NCI-H1092 treated with DMSO at 0.1 percent for 48 hours (cell line): Measurements from ENCODE around the gene CGGBP1.

Experiments
- DNase-seq: peaks from one replicate; lab custom pipeline; 2025; lab: John Stamatoyannopoulos, UW

Gene CGGBP1, protein sequence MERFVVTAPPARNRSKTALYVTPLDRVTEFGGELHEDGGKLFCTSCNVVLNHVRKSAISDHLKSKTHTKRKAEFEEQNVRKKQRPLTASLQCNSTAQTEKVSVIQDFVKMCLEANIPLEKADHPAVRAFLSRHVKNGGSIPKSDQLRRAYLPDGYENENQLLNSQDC

DNA sequence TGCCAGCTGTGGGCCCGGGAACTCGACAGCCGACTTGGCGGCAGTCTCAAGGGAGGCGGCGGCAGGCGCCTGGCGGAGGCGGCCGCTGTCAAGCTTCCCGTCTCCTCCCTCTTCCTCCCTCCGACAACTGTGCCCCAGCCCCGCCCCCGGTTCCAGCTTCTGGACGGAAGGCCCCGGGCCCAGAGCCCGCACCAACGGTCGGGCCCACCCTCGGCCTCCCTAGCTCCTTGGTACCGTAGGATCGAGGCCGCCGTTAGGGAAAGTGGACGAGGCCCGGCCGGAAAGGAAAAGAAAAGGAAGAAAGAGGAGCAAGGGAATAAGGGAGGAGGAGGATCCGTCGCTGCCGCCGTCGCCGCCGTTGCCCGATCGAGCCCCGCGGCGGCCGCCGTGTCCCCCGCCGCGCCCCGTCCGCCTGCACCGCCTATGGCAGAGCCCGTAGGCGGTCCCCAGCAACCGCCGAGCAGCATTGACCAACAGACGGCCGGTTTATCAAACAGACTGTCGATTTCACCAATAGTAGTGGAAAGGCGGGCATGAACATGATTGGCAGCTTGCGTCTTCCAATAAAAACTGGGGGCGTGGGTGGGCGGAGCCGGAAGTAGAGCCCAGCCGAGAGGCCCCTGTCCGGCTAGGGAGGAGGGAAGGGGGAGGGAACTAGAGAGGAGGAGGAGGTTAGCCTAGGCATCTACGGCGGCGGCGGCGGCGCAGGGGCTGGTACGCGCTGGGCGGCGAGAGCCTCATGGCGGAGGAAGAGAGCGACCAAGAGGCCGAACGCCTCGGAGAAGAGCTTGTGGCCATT, at the start of gene CGGBP1, which contains the start of gene ZNF654:
Gene CGGBP1 (minus strand): TSS at position 425 of the 799 bp plus-strand sequence. CDS start 3,029 bp downstream, outside the sequence.
Gene ZNF654 (plus strand): TSS at position 675 of the 799 bp plus-strand sequence. CDS start 65 bp downstream, at position 740.
- DNase-seq, result peak; percentile 99

DNA sequence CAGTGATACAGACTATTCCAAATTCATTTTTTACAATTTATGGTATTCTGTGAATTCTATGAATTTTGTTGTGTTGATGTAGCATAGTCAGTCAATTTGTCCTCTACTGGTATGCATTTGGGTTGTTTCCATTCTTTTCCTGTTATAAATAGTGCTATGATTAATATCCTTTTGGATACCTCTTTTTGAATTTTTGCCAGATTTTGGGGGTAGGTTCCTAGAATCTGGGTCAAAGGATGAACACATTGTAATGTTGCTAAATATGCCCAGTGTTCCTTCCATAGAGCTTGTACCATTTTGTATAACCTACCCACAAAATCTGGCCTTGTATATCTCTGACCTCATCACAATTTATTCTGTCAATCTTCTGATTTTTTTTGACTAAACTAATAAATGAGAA, 46.5 kb upstream of the CGGBP1 start:
- DNase-seq, result no peak

DNA sequence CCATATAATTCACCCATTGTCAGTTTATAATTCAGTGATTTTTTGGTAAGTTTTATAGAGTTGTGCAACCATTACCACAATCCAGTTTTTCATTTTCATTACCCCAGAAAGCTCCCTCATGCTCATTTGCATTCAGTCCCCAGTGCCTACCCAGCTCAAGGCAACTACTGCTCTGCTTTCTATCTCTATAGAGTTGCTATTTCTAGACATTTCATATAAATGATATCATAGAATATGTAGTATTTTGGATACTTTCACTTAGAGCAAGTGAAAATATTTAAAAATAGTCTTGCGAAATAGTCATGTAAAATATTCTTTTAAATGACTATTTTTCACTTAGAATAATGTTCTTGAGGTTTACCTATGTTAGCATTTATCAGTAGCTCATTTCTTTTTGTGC, 42.3 kb upstream of the CGGBP1 start:
- no peak for DNase-seq

DNA sequence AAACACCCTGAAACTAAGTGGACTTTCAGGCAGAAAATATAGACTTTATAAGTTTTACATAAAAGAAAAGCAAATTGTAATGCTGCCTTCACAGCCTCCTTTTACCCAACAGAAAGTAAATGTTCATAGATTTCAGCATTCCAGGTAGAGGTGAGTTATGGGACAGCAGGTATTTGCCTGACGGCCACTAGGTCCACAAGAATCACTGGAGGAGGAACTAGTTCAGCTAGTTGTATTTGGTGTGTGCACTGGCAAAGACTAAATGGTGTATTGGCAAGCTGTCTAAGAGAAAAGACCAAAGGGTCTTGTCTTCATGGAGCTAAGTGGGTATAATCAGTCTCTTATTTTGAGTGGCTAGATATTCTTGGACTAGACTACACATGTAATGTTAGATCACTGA, 34.5 kb upstream of the CGGBP1 start:
- DNase-seq, result no peak

DNA sequence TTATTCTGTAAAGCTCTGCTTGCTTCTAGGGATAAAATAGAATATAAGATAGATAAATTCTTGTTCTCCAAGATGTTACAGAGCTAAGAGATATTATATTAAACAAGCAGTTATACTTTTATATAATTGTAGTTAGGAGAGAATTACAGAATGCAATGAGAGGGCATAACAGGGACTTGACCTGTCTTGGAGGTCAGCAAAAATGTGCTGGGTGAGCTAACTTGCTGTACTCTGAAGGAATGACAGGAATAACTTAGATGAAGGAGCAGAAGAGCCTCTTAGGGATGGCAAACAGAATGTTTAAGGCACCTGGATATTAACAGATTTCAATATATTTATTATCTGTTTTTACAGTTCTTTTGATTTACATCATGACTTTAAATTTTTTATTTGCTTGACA, 33.5 kb upstream of the CGGBP1 start:
- no peak for DNase-seq

DNA sequence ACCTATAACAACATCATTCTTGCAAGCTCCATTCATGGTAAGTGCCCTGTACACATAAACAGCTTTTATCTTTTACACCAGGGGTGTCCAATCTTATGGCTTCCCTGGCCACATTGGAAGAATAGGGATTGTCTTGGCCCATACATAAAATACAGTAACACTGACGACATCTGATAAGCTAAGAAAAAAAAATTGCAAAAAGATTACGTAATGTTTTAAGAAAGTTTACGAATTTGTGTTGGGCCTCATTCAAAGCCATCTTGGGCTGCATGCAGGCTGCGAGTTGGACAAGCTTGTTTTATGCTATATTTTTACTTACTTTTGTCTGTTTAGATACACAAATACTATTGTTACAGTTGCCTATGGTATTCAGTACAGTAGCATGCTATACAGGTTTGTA, 31.9 kb upstream of the CGGBP1 start:
- DNase-seq, result no peak

DNA sequence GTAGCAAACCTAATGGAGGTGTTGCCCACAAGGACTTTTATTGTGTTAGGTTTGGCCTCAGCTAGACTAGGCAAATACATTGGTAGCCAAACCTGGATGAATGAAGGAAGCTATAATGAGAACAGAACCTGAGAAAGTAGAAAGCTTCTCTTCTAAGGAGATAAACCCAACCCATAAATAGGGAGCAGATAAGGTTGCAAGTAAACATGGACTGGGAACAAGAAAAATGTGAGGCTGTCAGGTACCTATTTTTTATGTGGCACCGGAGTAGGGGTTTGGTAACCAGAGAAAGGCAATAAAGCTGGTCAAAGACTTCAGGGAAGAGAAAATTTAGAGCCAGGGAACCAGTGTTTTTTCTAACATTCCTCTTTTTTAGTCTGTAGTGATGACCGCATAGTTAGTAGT, 25.3 kb upstream of the CGGBP1 start:
- no peak for DNase-seq

DNA sequence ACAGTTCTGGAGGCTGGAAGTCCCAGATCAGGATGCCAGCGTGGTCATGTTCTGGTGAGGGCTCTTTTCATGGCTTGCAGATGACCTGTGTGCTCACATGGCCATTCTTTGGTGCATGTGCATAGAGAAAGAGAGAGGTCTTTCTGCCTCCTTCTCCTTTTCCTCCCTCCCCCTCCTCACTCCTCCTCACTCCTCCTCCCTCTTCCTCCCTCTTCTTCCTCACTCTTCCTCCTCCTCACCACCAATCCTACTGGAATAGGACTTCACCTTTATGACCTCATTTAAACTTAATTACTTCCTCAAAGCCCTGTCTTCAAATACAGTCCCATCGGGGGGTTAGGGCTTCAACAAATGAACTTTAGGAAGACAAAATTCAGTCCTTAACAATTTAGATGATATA, 24.0 kb upstream of the CGGBP1 start:
- no peak for DNase-seq

DNA sequence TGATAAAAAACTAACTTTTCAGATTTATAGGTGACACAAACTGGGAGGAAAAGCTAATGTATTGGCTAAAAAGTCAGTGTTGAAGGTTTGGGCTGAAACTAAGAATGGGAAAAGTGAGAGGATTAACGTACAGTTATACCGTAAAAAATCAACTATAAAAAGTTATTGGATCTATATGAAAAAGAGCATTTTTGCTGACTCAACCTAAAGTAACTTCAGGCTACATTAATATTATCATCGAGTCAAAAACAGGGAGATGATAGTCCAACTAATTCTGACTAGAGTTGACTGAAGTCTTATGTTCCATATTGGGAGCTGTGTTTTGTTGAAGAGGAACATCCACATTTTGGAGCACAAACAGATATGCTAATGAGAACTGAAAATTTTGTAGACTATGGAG, 20.1 kb upstream of the CGGBP1 start:
- DNase-seq, result no peak

DNA sequence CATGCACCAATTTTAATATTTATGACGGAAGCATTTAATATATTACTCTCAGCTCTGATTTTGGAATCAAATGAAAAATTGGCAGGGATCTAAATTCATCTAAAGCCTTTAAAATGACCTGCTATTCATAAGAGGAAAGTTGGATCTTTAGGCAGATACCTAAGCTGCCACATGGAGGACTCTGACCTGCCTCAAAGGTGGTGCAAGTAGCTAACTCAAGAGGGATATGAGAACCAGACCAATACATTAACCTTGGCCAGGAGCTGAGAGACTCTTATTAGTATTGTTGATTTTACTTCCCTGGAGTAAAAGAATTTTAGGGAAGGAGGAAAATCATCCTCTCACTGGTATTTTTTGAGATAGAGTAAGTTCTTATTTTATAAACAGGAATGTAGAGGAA, 17.9 kb upstream of the CGGBP1 start:
- DNase-seq, result no peak

DNA sequence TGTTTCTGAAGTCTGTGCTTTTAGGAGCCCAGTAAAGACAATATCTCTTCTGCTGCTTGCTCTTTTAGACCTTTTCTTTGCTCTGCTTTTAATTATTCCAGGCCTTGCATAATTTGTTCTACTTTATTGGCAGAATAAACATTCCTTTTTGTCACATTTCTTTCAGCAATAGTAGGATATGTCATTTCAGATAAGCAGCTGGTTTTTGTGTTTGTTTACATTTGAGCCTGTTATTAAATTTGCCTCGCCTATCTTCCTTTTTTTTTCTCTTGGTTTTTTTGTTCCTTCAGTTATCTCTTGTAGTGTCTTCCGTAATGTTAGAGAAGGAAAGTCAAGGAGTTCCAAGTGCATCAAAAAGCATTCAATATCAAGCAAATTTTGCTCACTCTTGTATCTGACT, 16.7 kb upstream of the CGGBP1 start:
- DNase-seq, result no peak

DNA sequence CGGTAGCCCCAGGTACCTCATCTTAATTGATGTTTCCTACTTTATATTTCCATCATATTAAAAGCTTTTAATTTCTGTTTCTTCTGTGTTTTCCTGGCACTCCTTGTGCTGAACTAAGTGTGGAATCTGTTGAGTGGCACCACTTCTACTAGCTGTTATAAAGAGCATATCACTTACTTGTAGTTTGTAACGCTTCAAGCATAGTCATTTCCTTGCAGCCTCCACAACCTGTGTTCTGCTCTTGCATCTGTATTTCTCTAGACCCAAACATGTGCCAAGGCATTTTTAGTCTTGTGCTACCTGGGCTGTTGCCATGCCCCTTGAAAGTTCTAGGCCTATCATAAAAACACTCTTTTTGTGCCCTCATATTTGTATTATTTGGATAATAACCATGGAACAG, 16.3 kb upstream of the CGGBP1 start:
- no peak for DNase-seq

DNA sequence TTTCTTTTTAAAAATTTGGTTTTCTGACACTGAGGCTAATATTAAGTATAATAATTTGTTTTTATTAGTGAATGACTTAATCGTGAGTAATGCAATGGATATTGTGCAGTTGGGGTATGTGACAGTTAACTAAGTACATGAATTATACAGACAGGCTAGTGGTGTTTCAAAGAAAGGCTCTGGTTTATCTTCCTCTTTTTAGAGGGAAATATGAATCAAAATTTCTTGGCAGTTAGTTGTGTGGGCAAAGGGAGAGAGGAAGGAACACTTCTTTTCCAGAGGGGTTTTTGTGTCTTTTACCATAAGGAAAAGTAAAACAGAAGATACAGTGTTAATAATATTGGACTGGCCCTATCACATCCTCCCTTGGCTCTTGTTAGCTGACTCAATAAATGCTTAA, 2.9 kb upstream of the CGGBP1 start:
- DNase-seq, result no peak

DNA sequence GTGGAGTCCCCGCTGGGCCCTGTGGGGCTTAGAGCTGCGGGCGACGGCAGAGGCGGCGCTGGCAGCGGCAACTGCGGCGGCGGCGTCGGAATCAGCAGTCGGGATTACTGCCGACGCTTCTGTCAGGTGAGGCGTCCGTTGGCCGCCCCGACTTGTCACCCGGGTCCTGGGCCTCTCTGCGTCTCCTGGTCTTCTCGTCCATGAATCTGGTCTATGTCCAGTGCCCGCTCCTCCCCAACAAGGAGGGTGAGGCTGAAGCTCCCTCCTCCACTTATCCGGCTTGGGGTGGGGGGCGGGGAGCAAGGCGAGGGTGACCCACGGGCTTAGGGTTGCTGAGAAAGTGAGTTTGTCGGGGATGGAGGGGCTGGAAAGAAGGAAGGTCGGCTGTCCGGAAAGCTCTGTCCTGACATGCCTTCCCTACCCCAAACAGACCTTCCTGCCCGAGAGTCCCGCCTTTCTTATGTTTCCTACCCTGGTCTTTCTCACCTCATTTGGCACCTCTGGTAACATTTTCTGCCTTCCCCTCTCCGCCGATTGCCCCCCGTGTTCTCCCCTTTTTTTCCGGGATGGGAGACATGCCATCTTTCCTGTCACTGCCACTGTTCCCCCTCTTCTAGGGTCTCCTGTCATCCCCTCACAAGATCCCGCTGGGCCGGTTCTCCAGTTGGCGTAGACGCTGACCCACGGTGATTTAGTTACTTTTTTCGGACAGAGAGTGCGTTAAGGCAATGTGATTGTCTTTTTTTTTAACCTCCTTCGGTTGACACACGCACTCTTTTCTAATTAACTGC, 770 bp upstream of the CGGBP1 start:
- peak; percentile 56 for DNase-seq

DNA sequence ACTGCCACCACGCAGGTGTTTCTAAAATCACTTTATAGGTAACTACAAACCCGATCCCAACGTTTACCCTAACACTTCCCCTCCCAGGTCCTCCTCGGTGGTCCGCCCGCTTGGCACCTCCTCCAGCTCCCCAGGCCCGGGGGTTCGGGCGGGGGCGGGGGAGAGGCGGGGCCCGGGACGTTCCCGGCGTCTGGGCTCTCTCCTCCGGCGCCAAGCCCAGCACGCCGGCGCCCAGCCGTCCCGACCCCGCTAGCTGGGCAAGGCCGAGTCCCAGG, 562 bp downstream of the CGGBP1 start:
- peak; percentile 46 for DNase-seq

DNA sequence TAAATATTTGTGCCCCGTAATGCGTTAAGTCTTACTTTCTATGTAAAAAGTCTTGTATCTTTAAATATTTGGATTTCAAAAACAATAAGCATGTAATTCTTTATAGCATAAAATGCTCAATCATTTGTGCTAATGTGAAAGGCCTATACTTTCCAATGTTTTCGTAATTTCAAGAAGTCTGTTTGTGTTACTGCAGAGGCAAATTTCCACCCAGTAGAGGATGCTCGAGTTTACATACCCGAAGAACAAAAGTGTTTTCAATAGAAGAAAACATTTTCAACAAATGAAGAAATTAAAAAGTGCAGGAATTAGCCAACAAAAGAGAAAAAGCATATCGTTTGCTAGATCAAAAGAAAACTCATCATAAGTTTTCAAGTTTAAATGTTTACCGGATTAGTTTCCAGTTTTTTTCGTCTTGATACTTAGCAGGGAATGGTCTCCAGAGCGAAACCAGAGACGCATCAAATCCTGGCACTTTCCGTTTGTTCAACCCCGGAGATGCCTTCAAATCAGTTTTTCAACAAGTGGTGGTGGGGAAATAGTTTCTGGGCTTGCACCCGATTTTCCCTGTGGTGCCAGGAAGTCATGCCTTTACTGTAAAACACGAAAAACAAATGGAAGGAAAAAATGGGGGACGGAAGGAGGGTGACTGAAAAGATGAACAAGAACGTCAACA, 1.0 kb downstream of the CGGBP1 start:
- DNase-seq, result no peak

DNA sequence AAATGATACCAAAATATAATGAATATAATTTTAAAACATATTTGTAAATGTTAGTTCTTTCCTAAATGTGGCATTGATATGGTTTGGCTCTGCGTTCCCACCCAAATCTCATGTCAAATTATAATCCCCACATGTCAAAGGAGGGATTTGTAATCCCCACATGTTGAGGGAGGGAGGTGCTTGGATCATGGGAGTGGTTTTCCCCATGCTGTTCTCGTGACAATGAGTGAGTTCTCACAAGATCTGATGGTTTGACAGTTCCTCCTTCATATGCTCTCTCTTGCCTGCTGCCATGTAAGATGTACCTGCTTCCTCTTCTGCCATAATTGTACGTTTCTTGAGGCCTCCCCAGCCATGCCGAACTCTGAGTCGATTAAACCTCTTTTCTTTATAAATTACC, 12.0 kb downstream of the CGGBP1 start:
- DNase-seq, result no peak

DNA sequence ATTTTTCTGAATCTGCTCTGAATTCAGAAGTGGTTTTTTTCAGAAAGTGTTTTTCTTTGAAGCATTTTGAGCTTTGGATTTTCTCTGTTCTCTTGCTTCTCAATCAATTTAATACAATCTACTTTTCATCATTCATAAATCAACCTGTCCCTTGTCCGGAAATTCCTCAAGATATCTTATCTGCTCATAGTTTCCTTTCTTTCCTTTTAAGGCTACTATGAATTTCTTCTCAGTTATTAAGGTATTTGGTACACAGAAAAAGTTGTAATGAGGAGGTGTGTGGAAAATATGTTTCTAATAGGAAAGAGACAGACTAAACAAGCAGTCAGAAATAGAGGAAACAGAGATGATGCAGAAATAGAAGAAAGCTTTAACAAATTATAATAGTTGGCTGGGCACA, 14.4 kb downstream of the CGGBP1 start:
- no peak for DNase-seq

DNA sequence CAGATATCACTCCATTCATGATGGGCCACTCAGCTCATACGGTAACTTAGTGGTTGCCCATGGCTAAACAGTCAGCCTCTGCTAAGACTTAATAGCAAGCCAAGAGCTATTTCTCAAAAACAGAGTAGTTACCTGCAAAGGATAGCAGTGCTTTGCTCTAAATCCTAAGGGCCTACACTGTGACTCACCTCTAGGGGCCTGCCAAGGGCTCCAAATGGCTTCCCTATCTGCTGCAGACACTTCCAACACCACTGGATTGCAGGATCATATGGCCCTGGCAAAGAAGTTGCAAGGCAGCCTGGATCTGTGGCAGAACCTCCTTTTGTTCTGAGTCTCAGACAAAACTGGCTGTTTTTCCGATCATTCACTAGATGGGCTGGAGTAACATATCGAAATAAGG, 17.8 kb downstream of the CGGBP1 start:
- no peak for DNase-seq

DNA sequence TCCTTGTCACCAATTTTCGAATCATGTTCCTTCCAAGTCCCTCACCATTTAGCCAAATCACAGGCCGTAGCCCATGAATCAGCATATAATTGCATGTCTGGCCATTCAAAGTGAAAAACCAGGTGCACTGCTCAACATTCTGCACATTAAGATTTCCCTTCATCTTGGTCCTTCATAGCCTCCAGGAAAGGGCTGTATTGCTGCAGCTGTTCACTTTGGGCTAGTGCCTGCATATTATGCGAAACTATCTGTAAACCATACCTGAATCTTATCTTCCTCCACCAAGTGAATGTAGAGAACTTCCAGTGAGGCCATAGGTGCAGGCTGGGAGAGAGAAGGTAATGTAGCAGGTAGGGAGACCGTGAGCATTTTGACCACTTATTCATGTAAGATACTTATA, 18.3 kb downstream of the CGGBP1 start:
- no peak for DNase-seq

DNA sequence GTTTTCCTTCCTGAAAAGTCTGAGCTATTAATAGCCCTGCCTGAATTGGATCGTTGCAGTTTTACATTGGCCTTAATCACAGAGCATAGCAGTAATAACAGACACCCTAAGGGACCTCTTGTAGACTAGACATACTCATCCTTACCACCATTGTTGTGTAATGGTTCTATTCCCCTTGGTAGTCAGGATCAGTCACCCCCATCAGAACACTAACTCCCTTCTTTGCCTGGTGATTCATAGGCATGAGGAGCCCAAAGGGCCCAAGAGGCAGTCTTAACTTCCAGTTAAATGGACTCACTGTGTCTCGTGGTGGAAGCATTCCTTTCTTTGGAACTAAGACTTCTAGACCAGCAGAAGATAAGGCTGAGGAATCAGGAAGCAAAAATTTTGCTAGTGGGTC, 20.2 kb downstream of the CGGBP1 start:
- DNase-seq, result no peak

DNA sequence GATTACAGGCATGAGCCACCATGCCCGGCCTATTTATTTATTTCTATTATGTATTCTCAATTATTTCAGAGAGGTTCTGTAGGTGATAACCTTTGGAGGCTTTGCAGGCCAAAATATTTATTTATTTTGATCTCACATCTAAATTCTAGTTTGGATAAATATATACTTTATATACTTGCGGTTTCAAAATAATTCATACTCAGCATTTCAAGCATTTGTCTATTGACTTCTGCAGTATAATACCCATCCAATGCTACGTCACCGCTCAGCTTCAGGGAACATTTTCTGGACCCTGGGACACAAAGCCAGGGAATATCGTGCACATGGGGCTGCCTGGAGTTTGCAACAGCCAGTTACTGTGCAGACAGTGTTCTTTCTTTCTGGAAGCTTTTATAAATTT, 22.6 kb downstream of the CGGBP1 start:
- no peak for DNase-seq
